HEK293 (cell line): Measurements from ENCODE around the gene IL15.

Experiments
- OSR2 ChIP-seq: fragments of 450-650 bp; formaldehyde crosslinking; IDR thresholded peaks from 2 replicates; pipeline ENCODE4 v1.5.1; 2016; ENCODE audit warnings: missing biosample characterization, missing genetic modification characterization
- ZNF660 ChIP-seq: fragments of 450-650 bp; IDR thresholded peaks from 2 replicates; pipeline ENCODE4 v1.5.1; 2018; ENCODE audit warnings: missing biosample characterization, mild to moderate bottlenecking, missing genetic modification characterization
- TF ChIP-seq, protein P1 (sequence below): fragments of 450-650 bp; formaldehyde crosslinking; IDR thresholded peaks from 2 replicates; pipeline ENCODE4 v1.5.1; 2016; ENCODE audit warnings: missing biosample characterization, missing genetic modification characterization
- TF ChIP-seq, protein P2 (sequence below): fragments of 450-650 bp; formaldehyde crosslinking; IDR thresholded peaks from 2 replicates; pipeline ENCODE4 v1.5.1; 2016; ENCODE audit warnings: missing biosample characterization, missing genetic modification characterization

DNA sequence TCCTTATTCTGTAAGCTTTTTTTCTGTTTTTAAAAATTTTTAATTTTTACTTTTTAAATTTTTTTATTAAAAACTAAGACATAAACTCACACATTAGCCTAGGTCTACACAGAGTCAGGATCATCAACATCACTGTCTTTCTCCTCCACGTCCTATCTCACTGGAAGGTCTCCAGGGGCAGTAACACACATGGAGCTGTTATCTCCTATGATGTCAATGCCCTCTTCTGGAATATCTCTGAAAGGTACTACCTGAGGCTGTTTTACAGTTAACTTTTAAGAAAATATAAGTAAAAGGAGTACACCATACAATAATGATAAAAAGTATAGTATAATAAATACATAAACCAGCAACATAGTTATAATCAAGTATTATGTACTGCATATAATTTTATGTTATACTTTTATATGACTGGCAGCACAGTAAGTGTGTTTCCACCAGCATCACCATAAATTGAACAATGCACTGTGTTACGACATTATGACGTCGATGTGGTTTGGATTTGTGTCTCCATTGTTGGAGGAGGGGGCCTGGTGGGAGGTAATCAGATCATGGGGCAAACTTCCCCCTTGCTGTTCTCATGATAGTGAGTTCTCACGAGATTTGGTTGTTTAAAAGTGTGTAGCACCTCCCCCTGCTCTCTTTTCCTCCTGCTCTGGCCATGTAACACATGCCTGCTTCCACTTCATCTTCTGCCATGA is 21.3 kb downstream of the IL15 start:
- TF ChIP-seq ZNF660 (tag by site-specific recombination) (no peak), OSR2 (tag by site-specific recombination) (no peak)
- TF ChIP-seq, protein P1, sequence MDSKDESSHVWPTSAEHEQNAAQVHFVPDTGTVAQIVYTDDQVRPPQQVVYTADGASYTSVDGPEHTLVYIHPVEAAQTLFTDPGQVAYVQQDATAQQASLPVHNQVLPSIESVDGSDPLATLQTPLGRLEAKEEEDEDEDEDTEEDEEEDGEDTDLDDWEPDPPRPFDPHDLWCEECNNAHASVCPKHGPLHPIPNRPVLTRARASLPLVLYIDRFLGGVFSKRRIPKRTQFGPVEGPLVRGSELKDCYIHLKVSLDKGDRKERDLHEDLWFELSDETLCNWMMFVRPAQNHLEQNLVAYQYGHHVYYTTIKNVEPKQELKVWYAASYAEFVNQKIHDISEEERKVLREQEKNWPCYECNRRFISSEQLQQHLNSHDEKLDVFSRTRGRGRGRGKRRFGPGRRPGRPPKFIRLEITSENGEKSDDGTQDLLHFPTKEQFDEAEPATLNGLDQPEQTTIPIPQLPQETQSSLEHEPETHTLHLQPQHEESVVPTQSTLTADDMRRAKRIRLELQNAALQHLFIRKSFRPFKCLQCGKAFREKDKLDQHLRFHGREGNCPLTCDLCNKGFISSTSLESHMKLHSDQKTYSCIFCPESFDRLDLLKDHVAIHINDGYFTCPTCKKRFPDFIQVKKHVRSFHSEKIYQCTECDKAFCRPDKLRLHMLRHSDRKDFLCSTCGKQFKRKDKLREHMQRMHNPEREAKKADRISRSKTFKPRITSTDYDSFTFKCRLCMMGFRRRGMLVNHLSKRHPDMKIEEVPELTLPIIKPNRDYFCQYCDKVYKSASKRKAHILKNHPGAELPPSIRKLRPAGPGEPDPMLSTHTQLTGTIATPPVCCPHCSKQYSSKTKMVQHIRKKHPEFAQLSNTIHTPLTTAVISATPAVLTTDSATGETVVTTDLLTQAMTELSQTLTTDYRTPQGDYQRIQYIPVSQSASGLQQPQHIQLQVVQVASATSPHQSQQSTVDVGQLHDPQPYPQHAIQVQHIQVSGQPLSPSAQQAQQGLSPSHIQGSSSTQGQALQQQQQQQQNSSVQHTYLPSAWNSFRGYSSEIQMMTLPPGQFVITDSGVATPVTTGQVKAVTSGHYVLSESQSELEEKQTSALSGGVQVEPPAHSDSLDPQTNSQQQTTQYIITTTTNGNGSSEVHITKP (tag by site-specific recombination): no peak
- TF ChIP-seq, protein P2, sequence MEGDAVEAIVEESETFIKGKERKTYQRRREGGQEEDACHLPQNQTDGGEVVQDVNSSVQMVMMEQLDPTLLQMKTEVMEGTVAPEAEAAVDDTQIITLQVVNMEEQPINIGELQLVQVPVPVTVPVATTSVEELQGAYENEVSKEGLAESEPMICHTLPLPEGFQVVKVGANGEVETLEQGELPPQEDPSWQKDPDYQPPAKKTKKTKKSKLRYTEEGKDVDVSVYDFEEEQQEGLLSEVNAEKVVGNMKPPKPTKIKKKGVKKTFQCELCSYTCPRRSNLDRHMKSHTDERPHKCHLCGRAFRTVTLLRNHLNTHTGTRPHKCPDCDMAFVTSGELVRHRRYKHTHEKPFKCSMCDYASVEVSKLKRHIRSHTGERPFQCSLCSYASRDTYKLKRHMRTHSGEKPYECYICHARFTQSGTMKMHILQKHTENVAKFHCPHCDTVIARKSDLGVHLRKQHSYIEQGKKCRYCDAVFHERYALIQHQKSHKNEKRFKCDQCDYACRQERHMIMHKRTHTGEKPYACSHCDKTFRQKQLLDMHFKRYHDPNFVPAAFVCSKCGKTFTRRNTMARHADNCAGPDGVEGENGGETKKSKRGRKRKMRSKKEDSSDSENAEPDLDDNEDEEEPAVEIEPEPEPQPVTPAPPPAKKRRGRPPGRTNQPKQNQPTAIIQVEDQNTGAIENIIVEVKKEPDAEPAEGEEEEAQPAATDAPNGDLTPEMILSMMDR: no peak
